Tongue (tissue), 2 donors: Measurements from ENCODE around the gene APIP. TPM values are rescaled to one million over a fixed set of nuclear protein-coding genes. Genes with fewer than 3 reads are reported as not detected.
"Not testable (repeated sequence)": the region's sequence is repeated elsewhere in the genome, so short reads cannot be mapped to it uniquely, and the experiment has no call there.

Experiments
- DNase-seq: peaks from one replicate; pipeline ENCODE4 v3.0.0-alpha.2; 2015
- total RNA-seq: library from RNA; depleted of rRNA; stranded (reverse); fragments of >200 nt; gene quantifications from one replicate; pipeline ENCODE4 v1.2.3, GENCODE V29; 2014

Gene APIP
- total RNA-seq, 1 donor from 2014 or later: 30.5 TPM

DNA sequence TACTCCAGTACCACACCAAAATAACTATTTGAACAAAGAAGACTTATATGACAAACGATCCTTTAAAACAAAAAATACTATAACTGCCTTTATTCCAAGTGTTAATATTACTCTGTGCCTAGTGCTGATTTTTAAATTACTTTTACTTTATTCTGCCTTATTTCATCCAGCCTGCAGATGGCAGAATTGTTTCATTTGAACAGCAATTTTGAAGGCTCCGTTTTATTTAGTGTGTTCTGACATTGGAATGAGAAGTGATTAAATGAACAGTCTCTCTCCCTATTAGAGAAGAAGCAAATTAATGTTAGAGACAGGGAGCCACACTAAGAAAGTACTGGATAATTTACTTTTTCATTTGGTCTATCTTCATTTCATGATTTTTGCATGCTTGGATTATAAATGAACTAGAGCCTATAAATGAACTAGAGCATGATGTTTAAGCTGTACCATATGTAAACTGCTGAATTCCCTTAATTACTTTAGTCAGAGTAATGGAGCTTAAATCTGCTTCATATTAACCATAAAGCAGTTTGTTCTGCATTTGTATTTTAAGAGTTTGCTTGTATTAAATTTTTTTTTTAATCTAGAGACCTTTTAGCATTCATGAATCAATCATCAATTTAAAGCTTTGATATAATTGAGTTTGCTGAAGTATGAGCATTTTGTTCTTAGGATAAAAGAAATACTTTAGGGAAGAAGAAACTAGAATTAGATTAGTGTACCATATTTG lies 10.1 kb upstream of the APIP start:
- peak; percentile 81 for DNase-seq

GRCh38 chr11:34924714-34925113 lies 8.5 kb upstream of the APIP start:
- no peak for DNase-seq

GRCh38 chr11:34921156-34921555 lies 5.0 kb upstream of the APIP start:
- DNase-seq: no peak

DNA sequence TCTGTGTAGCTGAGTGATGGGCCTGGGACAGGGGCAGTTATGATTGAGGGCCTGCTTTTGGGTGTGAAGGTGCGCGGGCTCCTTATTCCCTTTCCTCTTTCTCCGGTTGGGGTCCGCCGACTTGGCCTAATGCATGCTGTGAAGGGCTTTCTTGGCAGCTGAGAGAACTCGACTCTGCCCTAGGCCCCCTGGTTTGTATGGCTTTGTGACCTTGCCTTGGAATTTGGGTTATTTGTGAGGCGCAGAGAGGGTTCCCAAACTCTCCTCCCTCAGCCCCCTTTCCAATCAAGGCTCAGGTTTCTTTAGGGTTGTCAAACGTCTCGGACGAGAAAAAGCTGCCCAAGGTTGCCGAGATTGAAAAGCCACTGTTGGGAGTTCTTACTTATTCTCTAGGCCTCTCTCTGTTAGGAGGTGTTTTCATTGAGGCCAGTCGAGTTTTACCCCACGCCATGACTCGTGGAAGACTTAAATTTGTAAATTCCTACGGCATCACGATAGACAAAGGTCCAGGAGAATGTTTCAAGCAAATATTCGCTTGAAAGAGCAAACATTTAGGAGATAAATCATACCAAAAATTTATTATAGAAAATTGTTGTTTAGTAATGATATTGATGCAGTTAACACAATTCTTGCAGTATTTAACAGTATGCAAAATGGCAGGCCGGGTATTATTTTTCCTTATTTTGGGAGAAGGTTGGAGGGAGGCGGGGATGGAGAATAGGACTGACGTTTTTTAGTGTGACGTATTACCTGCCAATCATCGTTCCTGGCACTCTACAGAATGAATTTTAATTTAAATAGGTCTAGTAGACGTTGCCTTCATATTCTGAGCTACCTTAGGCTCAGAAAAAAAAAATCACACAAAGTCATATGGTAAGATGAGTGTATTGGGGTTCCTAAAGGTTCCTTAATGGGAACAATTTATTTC lies 928 bp upstream of the APIP start:
- peak; percentile 33 for DNase-seq

DNA sequence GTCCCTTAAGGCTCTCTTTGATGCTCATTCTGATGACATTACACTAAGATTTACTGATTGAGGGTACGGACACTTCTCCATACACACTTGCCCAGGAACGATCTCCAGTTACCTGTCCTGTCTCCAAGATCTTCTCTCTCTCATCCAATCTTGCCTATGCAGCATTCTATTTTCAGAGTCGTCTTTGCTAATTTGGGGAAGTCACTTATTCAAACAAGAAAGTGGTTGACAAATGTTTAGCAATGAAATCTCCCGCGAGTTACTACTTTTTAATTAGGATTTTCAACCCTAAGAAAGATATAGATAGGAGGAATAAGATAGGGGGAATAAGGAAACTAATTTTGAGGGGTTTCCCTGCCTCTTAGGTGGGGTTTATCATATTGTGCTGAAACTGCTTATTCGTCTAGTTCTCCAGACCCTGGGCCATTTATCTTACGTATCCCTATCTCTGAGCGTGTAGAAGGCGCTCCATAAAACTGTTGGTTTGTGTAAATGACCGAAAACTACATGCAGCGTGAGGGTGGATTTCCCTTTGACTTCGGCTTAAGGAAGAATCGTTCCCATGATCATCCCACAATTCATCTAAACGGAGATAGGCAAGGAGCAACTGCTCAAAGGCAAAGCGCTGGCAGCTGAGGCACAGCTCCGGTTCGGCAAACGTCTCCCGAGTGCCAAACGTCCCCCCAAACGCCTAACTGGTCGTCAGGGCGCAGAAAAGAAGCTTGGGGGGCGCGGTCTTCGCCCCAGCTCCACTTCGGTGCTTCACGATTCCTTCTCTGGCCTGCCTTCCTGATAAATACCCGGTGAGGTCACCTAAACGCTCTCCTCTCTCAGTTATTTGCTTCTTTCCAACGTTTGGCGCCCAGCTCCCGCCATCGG lies 804 bp downstream of the APIP start:
- peak; percentile 77 for DNase-seq

DNA sequence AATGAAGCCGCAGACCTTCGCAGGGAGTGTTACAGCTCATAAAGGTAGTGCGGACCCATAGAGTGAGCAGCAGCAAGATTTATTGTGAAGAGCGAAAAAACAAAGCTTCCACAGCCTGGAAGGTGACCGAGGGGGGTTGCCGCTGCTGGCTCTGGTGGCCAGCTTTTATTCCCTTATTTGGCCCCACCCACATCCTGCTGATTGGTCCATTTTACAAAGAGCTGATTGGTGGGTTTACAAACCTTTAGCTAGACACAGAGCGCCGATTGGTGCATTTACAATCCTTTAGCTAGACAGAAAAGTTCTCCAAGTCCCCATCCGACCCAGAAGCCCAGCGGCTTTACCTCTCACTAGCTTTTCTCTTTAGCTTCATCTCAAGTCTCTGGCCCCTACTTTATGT lies 2.6 kb downstream of the APIP start:
- not testable (repeated sequence) for DNase-seq

- no peak for DNase-seq
Observed at GRCh38 chr11:34911676-34912075, 4.5 kb downstream of the APIP start.

DNA sequence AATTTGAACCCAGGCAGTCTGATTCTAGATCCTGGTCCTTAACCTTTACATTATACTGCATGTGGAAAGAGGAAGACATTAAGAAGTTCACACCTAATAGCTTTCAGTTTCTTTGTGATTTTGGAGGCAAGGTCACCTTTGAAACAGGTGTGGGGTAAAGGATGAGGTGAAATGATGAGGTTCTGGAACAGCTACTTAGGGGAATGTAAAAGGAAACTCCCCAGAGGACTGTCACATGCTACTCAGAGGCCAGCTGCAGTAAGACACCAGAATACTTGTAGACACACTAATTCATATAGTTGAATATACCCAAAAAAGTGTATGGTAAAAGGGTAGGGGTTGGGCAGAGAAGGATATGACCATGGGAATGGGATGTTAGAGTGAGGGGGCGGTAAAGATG lies 5.4 kb downstream of the APIP start:
- DNase-seq: no peak

DNA sequence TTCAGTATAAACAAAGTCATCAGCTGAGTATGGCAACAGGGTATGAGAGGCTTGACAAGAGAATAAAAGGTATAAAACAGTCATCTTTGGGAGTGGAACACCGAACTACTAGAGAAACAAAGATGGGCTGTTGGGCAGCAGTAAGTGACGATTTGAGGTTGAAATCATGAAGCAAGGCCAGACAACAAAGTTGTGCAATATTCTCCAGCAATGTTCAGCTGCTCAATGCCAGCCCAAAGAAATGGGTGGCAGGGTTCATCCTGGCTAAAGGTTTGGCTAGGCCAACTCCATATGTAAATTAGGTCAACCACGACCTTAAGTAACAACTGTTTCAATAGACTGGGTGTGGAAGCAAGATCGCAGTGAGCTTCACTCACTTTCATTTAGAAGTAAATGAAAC lies 6.2 kb downstream of the APIP start:
- no peak for DNase-seq

DNA sequence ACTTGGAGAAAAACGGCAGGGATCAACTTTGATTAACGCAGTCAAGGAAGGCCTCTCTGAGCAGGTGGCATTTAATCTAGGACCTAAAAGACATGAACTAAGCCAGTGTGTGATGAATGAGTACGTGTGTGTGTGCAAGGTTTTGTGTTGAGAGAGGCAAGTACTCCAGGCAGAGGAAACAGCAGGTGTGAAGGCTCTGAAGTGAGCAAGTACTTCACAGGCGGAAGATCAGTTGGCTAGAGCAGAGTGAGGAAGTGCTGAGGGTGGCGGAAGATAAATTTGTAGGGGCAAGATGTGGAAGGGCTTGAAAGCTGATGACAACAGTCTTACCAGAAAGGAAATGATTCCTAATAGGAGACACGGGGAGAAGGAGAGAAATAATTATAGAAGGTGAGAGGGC lies 6.8 kb downstream of the APIP start:
- no peak for DNase-seq

- no peak for DNase-seq
Observed at GRCh38 chr11:34907934-34908593, 8.1 kb downstream of the APIP start.

DNA sequence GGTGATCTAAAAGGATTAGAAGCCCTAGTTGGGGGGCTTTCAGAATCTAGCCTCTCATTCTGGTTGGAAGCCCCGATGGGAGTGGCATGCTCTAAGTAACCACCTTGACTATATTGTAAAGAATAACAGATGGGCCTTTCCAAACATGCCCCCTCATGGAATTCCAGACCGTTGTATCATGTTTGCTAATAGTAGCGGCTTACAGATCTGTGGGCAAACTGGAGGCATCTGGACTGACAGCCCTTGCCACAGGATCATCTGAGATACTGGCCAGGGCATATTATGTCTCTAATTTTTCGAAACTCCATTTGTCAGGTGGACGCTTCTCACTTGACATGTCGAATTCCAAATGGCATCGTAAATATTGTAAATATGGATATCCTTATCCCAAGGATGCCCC lies 10.5 kb downstream of the APIP start:
- DNase-seq: no peak

- no peak for DNase-seq
Observed at GRCh38 chr11:34904421-34904955, 11.7 kb downstream of the APIP start.

- no peak for DNase-seq
Observed at GRCh38 chr11:34899633-34900016, 16.6 kb downstream of the APIP start.

- no peak for DNase-seq
Observed at GRCh38 chr11:34898474-34898873, 17.7 kb downstream of the APIP start.

GRCh38 chr11:34897171-34897870 lies 18.9 kb downstream of the APIP start:
- no peak for DNase-seq

GRCh38 chr11:34896191-34896590 lies 20.0 kb downstream of the APIP start:
- DNase-seq: not testable (repeated sequence)

- no peak for DNase-seq
Observed at GRCh38 chr11:34893416-34893815, 22.8 kb downstream of the APIP start.

DNA sequence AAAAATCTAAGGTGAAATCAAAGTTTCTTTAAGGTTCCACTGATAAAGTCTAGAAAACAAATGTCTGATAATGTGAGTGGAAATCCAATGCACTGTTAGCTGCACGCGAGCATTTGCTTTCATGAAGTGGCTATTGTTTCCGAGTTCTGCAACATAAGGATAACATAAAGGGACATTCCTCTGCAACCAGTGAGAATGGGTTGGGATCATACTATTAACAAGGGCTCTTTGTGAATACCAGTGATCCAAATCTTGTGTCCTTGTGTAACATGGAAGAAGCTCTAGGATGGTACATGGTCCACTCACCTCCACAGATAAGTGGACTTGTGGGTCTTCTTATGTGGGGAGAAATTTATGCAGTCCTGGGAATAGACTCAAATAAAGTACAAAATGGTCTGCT lies 24.6 kb downstream of the APIP start:
- DNase-seq: no peak

DNA sequence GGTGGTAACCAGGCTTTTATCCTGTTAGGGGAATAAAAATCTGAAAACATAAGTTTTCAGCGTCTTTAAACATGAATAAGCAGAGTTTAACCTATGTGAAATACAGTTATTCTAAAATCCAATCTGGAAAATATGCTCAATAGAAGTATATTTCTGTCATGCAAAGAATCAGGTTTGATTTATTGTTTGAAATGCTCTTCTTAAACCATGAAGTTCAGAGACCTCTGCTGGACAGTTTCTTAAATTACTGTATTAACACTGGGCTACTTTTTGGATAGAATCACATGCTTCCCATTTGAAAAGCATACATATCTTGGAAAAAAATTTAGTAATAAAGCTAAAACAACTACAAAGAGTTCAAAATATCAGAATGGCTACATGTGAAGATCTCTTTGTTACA lies 25.4 kb downstream of the APIP start:
- peak; percentile 74 for DNase-seq

DNA sequence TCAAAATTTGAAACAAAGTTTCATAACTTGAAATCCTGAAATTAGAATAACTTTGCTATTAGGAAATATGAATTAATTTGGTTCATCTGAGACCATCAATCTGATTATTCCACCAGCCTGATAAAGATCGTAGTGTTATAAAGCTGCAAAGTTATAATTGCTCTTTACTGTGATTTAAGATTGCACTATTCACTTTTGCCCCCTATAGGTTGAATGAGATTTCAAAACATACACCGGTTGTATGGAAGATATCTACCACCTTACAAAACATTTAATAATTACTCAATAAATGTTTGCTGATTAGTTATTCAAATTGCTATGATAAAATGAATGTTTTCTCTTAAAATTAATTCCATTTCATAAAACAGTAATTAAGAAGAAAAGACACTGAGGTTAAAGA lies 26.1 kb downstream of the APIP start:
- DNase-seq: no peak
